Smooth muscle cell (in vitro differentiated cells): ENCODE results near the gene SIM1. TPM values are rescaled to one million over a fixed set of nuclear protein-coding genes. Genes with fewer than 3 reads are reported as not detected.

Source experiments
- DNase-seq: peaks from one replicate; lab custom pipeline; 2025; ENCODE audit not compliant: unreplicated experiment; lab: John Stamatoyannopoulos, UW
- H2AFZ ChIP-seq: fragments of 200-600 bp; sonication (generic); 2 replicates; pipeline ENCODE4 v1.6.0; 2016; ENCODE audit warnings: antibody characterized with exemption, low read depth, mild to moderate bottlenecking
- H3F3A ChIP-seq: fragments of 200-600 bp; sonication (generic); 2 replicates; pipeline ENCODE4 v1.6.0; 2017; ENCODE audit warnings: antibody characterized with exemption, low read depth
- H3K27ac ChIP-seq: fragments of 200-600 bp; sonication (generic); 2 replicates; pipeline ENCODE4 v1.5.1; 2016; ENCODE audit warnings: low read depth, mild to moderate bottlenecking
- H3K27me3 ChIP-seq: fragments of 200-600 bp; sonication (generic); 2 replicates; pipeline ENCODE4 v1.6.1; 2016; ENCODE audit warnings: low read depth, mild to moderate bottlenecking
- H3K36me3 ChIP-seq: fragments of 200-600 bp; sonication (generic); 2 replicates; pipeline ENCODE4 v1.5.1; 2016; ENCODE audit warnings: low read depth
- H3K4me1 ChIP-seq: fragments of 200-600 bp; sonication (generic); 2 replicates; pipeline ENCODE4 v1.5.1; 2016; ENCODE audit warnings: low read depth
- H3K4me2 ChIP-seq: fragments of 200-600 bp; sonication (generic); 2 replicates; pipeline ENCODE4 v1.6.0; 2016; ENCODE audit warnings: mild to moderate bottlenecking
- H3K4me3 ChIP-seq: fragments of 200-600 bp; sonication (generic); 2 replicates; pipeline ENCODE4 v1.5.1; 2016; ENCODE audit warnings: mild to moderate bottlenecking
- H3K79me2 ChIP-seq: fragments of 200-600 bp; sonication (generic); 2 replicates; pipeline ENCODE4 v1.6.0; 2016; ENCODE audit warnings: low read depth, mild to moderate bottlenecking
- H3K9ac ChIP-seq: fragments of 200-600 bp; sonication (generic); 2 replicates; pipeline ENCODE4 v1.6.0; 2016; ENCODE audit warnings: low read depth
- H3K9me3 ChIP-seq: fragments of 200-600 bp; sonication (generic); replicated peaks from 2 replicates; pipeline ENCODE4 v1.5.1; 2016; ENCODE audit warnings: low read depth
- H4K20me1 ChIP-seq: fragments of 200-600 bp; sonication (generic); 2 replicates; pipeline ENCODE4 v1.6.0; 2016; ENCODE audit warnings: low read depth
- CTCF ChIP-seq: fragments of 200-600 bp; sonication (generic); IDR thresholded peaks from 2 replicates; pipeline ENCODE4 v1.5.1; 2017; ENCODE audit warnings: borderline replicate concordance, mild to moderate bottlenecking, antibody characterized with exemption; ENCODE audit not compliant: insufficient read depth, poor library complexity, severe bottlenecking
- WGBS: methylation state at CpG from one replicate; pipeline ENCODE4 v1.1.7; 2016; ENCODE audit warnings: low lambda C conversion rate; 5-methylcytosine and 5-hydroxymethylcytosine counted together
- polyA plus RNA-seq: library from polyadenylated mRNA; unstranded; fragments of >200 nt; fragmentation: Nextera tagmentation; extraction: Ambion mirVana; gene quantifications from 2 replicates; pipeline ENCODE4 v1.2.1, GENCODE V29; 2016
- total RNA-seq: library from RNA; depleted of rRNA; stranded (reverse); fragments of >200 nt; gene quantifications from 2 replicates; pipeline ENCODE4 v1.2.3, GENCODE V29; 2014

SIM1 gene
- total and polyA plus RNA-seq, 2 experiments from 2014 or later, result not detected

- DNase-seq, result no peak
These were observed 117.9 kb downstream of the SIM1 start for GRCh38 chr6:100346828-100347227.

DNA sequence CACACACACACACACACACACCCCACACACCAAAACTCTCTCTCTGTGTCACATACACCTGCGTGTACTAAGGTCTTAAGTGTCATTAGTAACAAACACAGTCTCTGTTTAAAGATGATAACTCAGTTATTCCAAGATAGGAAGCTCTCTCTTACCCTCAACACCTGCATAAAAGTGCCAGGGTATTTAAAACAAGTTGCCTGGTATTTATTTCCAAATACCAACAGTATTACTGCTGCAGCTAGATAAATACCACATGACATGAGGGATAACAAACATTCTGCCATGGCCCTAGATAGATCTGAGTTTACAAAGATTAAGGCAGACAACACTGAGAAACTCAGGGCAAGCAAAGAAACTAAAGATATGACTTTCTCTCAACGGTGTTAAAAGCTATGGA, 118.5 kb downstream of the SIM1 start:
- no peak overlapping the region for H2AFZ ChIP-seq
- no peaks in the 10 kb centered on the region for H4K20me1 ChIP-seq
- H3F3A ChIP-seq, result peaks cover 3% of the 10 kb centered on the region
- H3K4me2 ChIP-seq, result no peak overlapping the region
- peaks cover 13% of the 10 kb centered on the region for H3K4me1 ChIP-seq
- H3K4me3 ChIP-seq, result no peak overlapping the region
- DNase-seq, result no peak
- H3K36me3 ChIP-seq, result no peaks in the 10 kb centered on the region
- TF ChIP-seq CTCF, result no peak
- H3K9me3 ChIP-seq, result no peaks in the 10 kb centered on the region
- no peak overlapping the region for H3K27ac ChIP-seq
- WGBS, result 64% methylated on average over 2 of the region's 2 CpGs
- H3K9ac ChIP-seq, result no peak overlapping the region
- H3K27me3 ChIP-seq, result no peaks in the 10 kb centered on the region
- no peaks in the 10 kb centered on the region for H3K79me2 ChIP-seq

More at GRCh38 chr6:100346828-100347227, 117.9 kb downstream of the SIM1 start:
- no peaks in the 10 kb centered on the region for H3K27me3 ChIP-seq
- H3K36me3 ChIP-seq, result no peaks in the 10 kb centered on the region
- H3K79me2 ChIP-seq, result no peaks in the 10 kb centered on the region
- no peaks in the 10 kb centered on the region for H3K9me3 ChIP-seq
- H4K20me1 ChIP-seq, result no peaks in the 10 kb centered on the region
- no peak overlapping the region for H3K4me3 ChIP-seq
- no peak overlapping the region for H3K27ac ChIP-seq
- H2AFZ ChIP-seq, result no peak overlapping the region
- peaks cover 3% of the 10 kb centered on the region for H3F3A ChIP-seq
- H3K9ac ChIP-seq, result no peak overlapping the region
- no peak for TF ChIP-seq CTCF
- H3K4me1 ChIP-seq, result peaks cover 13% of the 10 kb centered on the region
- 83% methylated on average over 2 of the region's 2 CpGs for WGBS
- no peak overlapping the region for H3K4me2 ChIP-seq

DNA sequence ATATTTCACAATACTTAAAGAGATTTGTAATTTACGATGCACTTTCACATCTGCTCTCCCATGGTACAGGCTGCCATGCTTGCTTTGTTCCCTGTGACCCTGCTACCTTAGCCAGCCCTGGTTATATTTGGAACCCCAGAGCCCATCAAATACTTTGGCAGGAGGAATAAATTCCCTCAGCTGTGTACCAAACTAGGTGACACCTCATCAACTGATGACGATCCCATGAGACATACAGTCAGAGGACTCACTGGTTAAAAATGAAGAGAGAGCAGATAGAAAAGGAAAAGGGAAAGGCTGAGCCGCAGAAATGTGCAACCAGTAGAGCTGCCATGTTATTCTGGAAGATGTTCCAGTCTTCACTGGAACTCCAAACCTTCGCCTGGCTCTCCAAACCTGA, 120.0 kb downstream of the SIM1 start:
- no peak overlapping the region for H3K27ac ChIP-seq

More for the DNA sequence above, 120.0 kb downstream of the SIM1 start:
- Histone ChIP-seq H3K79me2 (no peaks in the 10 kb centered on the region), H3K36me3 (no peaks in the 10 kb centered on the region), H3K4me2 (no peak overlapping the region), H4K20me1 (no peaks in the 10 kb centered on the region), H3K4me1 (peaks cover 13% of the 10 kb centered on the region), H3K4me3 (no peak overlapping the region), H3K27me3 (no peaks in the 10 kb centered on the region), H3K9ac (no peak overlapping the region), H3F3A (peaks cover 3% of the 10 kb centered on the region), H3K9me3 (no peaks in the 10 kb centered on the region), H2AFZ (no peak overlapping the region)
- no peak for DNase-seq
- TF ChIP-seq CTCF, result no peak
- 79% methylated on average over 4 of the region's 4 CpGs for WGBS
